Spleen (tissue), 7 donors: ENCODE data around the gene GOLGA8Q.
"Not testable (repeated sequence)": the region's sequence is repeated elsewhere in the genome, so short reads cannot be mapped to it uniquely, and the experiment has no call there.

Experiments used
- CTCF ChIP-seq, 11 experiments: fragments of 200-600 bp in 7 of 11; fragments of 450-650 bp in 4 of 11; sonication (generic) in 4 of 11; IDR thresholded peaks in 8 of 11; conservative IDR thresholded peaks in 3 of 11; 1 replicate in 7 of 11; 2 replicates in 4 of 11; pipeline versions ENCODE4 v1.4.0 to v1.8.0; 2016 to 2021; ENCODE audit warnings: antibody characterized with exemption in 11 of 11, inconsistent platforms in 4 of 11, mild to moderate bottlenecking in 1 of 11
- POLR2A ChIP-seq, 3 donors: fragments of 450-650 bp; IDR thresholded peaks; one replicate each; pipeline ENCODE4 v1.5.1; 2017; ENCODE audit warnings: antibody characterized with exemption in 3 of 3, mild to moderate bottlenecking in 1 of 3
- donor health status: DM: no; HTN: no; CAD: no; lungs with moderate emphysema.
- donor health status: DM: no; HTN: no; CAD: no.
- donor health status: DM: no; HTN: no; CAD: no.

- TF ChIP-seq CTCF (IDR thresholded peaks at IDR 0.05 in 8 of 11, conservative IDR thresholded peaks at IDR 0.05 in 3 of 11), result peak in 6 of 11 experiments; percentile 15 to 48 (median 28)
- TF ChIP-seq POLR2A (IDR thresholded peaks at IDR 0.05), result not testable (repeated sequence)
Measured at GRCh38 chr15:30598953-30599352, 47.1 kb downstream of the GOLGA8Q start.
